Astrocyte (in vitro differentiated cells and primary cell): Measurements from ENCODE around the gene GET4. TPM values are rescaled to one million over a fixed set of nuclear protein-coding genes. Genes with fewer than 3 reads are reported as not detected.

Experiments used
- DNase-seq: peaks from one replicate; pipeline ENCODE4 v3.0.0-alpha.2; 2010; ENCODE audit warnings: low read depth
- FAIRE-seq: peaks from 2 replicates; lab custom pipeline; 2011; peaks lifted over from hg19 to GRCh38; lab: Jason Lieb, UNC
- H2AFZ ChIP-seq: 2 replicates; pipeline ENCODE4 v1.6.0; 2012; ENCODE audit warnings: low read depth, low read length, inconsistent platforms
- H3K27ac ChIP-seq: 2 replicates; pipeline ENCODE4 v1.5.1; 2011; ENCODE audit warnings: low read depth, low read length, inconsistent platforms
- H3K27me3 ChIP-seq: 2 replicates; pipeline ENCODE4 v1.6.0; 2011; ENCODE audit warnings: low read length, inconsistent platforms; ENCODE audit not compliant: insufficient read depth
- H3K36me3 ChIP-seq: 2 replicates; pipeline ENCODE4 v1.5.1; 2011; ENCODE audit warnings: low read length, inconsistent platforms; ENCODE audit not compliant: insufficient read depth
- H3K4me1 ChIP-seq: 2 replicates; pipeline ENCODE4 v1.5.1; 2011; ENCODE audit warnings: low read length, inconsistent platforms; ENCODE audit not compliant: insufficient read depth
- H3K4me2 ChIP-seq: 2 replicates; pipeline ENCODE4 v1.6.0; 2012; ENCODE audit warnings: low read length, inconsistent platforms
- H3K4me3 ChIP-seq: 2 replicates; pipeline ENCODE4 v1.5.1; 2011; ENCODE audit warnings: low read depth, mild to moderate bottlenecking, low read length, inconsistent platforms; ENCODE audit not compliant: insufficient read depth
- H3K79me2 ChIP-seq: 2 replicates; pipeline ENCODE4 v1.6.0; 2012; ENCODE audit warnings: mild to moderate bottlenecking, low read length, inconsistent platforms; ENCODE audit not compliant: insufficient read depth
- H3K9ac ChIP-seq: 2 replicates; pipeline ENCODE4 v1.6.0; 2012; ENCODE audit warnings: mild to moderate bottlenecking, low read length, inconsistent platforms
- H3K9me3 ChIP-seq: 2 replicates; pipeline ENCODE4 v1.5.1; 2012; ENCODE audit warnings: low read depth, mild to moderate bottlenecking, low read length, inconsistent platforms; ENCODE audit not compliant: insufficient read depth
- H4K20me1 ChIP-seq: 2 replicates; pipeline ENCODE4 v1.6.0; 2012; ENCODE audit warnings: low read length, inconsistent platforms; ENCODE audit not compliant: insufficient read depth
- H3K27ac Mint-ChIP-seq: one replicate; pipeline ENCODE4 v1.8.0; 2021; ENCODE audit warnings: mild to moderate bottlenecking, mixed read lengths; ENCODE audit not compliant: unreplicated experiment
- H3K27me3 Mint-ChIP-seq: one replicate; pipeline ENCODE4 v1.8.0; 2021; ENCODE audit warnings: low read depth, mixed read lengths; ENCODE audit not compliant: unreplicated experiment
- H3K36me3 Mint-ChIP-seq: one replicate; pipeline ENCODE4 v1.8.0; 2021; ENCODE audit warnings: low read depth, mixed read lengths; ENCODE audit not compliant: unreplicated experiment
- H3K4me1 Mint-ChIP-seq: one replicate; pipeline ENCODE4 v1.8.0; 2021; ENCODE audit warnings: low read depth, mixed read lengths; ENCODE audit not compliant: unreplicated experiment
- H3K4me3 Mint-ChIP-seq: one replicate; pipeline ENCODE4 v1.8.0; 2021; ENCODE audit warnings: mild to moderate bottlenecking, moderate library complexity, mixed read lengths; ENCODE audit not compliant: unreplicated experiment
- H3K9me3 Mint-ChIP-seq: one replicate; pipeline ENCODE4 v1.8.0; 2021; ENCODE audit warnings: mild to moderate bottlenecking, mixed read lengths; ENCODE audit not compliant: unreplicated experiment
- CTCF ChIP-seq: IDR thresholded peaks from 2 replicates; pipeline ENCODE4 v1.5.1; 2011; ENCODE audit warnings: low read depth, mild to moderate bottlenecking, inconsistent platforms, low read length, moderate library complexity; ENCODE audit not compliant: insufficient read depth
- EZH2 ChIP-seq: IDR thresholded peaks from 2 replicates; pipeline ENCODE4 v1.6.1; 2012; ENCODE audit warnings: mild to moderate bottlenecking, low read length, inconsistent platforms; ENCODE audit not compliant: insufficient read depth
- total RNA-seq: library from RNA; stranded (reverse); gene quantifications from 2 replicates; pipeline ENCODE4 v1.2.1, GENCODE V29; 2021

The GET4 gene
- total RNA-seq, 1 donor from 2014 or later = 43.0 TPM

- Histone ChIP-seq H3K4me2 (no peak overlapping the region), H3K9ac (no peak overlapping the region), H3K27ac (no peak overlapping the region), H2AFZ (no peak overlapping the region), H3K4me1 (peaks cover 28% of the 10 kb centered on the region), H4K20me1 (peaks cover 27% of the 10 kb centered on the region), H3K79me2 (peaks cover 89% of the 10 kb centered on the region), H3K9me3 (no peaks in the 10 kb centered on the region), H3K36me3 (no peaks in the 10 kb centered on the region), H3K27me3 (no peaks in the 10 kb centered on the region), H3K4me3 (no peak overlapping the region)
- H3K9me3 Mint-ChIP-seq = no peaks in the 10 kb centered on the region
- no peak for DNase-seq
- H3K27ac Mint-ChIP-seq = no peak overlapping the region
- H3K27me3 Mint-ChIP-seq = no peaks in the 10 kb centered on the region
- H3K4me3 Mint-ChIP-seq = no peak overlapping the region
- no peak for TF ChIP-seq CTCF
- FAIRE-seq = no peak
- H3K4me1 Mint-ChIP-seq = peaks cover 35% of the 10 kb centered on the region
- H3K36me3 Mint-ChIP-seq = no peaks in the 10 kb centered on the region
Observed at GRCh38 chr7:830069-830468, 46.3 kb upstream of the GET4 start.

GRCh38 chr7:831596-832166 is 44.7 kb upstream of the GET4 start:
- peak; percentile 93 for FAIRE-seq
- H3K9ac ChIP-seq = peak overlapping the region; percentile 86
- H3K27ac ChIP-seq = peak overlapping the region; percentile 98
- no peaks in the 10 kb centered on the region for H3K9me3 ChIP-seq
- Mint-ChIP-seq H3K27me3 (no peaks in the 10 kb centered on the region), H3K27ac (peak overlapping the region; percentile 98), H3K36me3 (peaks cover 7% of the 10 kb centered on the region), H3K9me3 (no peaks in the 10 kb centered on the region), H3K4me3 (peak overlapping the region; percentile 64), H3K4me1 (peaks cover 40% of the 10 kb centered on the region)
- H3K4me1 ChIP-seq = peaks cover 40% of the 10 kb centered on the region
- peak overlapping the region; percentile 80 for H3K4me2 ChIP-seq
- H3K4me3 ChIP-seq = peak overlapping the region; percentile 30
- H3K36me3 ChIP-seq = no peaks in the 10 kb centered on the region
- H2AFZ ChIP-seq = no peak overlapping the region
- peak; percentile 92 for DNase-seq
- H3K79me2 ChIP-seq = peaks cover 89% of the 10 kb centered on the region
- H3K27me3 ChIP-seq = no peaks in the 10 kb centered on the region
- TF ChIP-seq CTCF (no peak), EZH2 (no peak)
- H4K20me1 ChIP-seq = peaks cover 31% of the 10 kb centered on the region

- TF ChIP-seq CTCF (no peak), EZH2 (no peak)
- Histone ChIP-seq H3K4me2 (peak within 1 kb of the TSS; percentile 80), H3K79me2 (peaks cover 89% of the 10 kb centered on the region), H4K20me1 (peaks cover 37% of the 10 kb centered on the region), H3K9ac (peak within 1 kb of the TSS; percentile 86), H2AFZ (no peak within 1 kb of the TSS), H3K4me3 (peak within 1 kb of the TSS; percentile 30), H3K9me3 (no peaks in the 10 kb centered on the region), H3K27me3 (no peaks in the 10 kb centered on the region), H3K36me3 (no peaks in the 10 kb centered on the region), H3K4me1 (peaks cover 40% of the 10 kb centered on the region), H3K27ac (peak within 1 kb of the TSS; percentile 98)
- Mint-ChIP-seq H3K27me3 (no peaks in the 10 kb centered on the region), H3K4me3 (peak within 1 kb of the TSS; percentile 68), H3K9me3 (no peaks in the 10 kb centered on the region), H3K27ac (peak within 1 kb of the TSS; percentile 98), H3K36me3 (peaks cover 9% of the 10 kb centered on the region), H3K4me1 (peaks cover 40% of the 10 kb centered on the region)
- FAIRE-seq (peak; percentile 82), DNase-seq (peak; percentile 83)
Observed at GRCh38 chr7:832167-832967, 44.0 kb upstream of the GET4 start, which contains the start of gene SUN1. SUN1 (plus strand) TSS chr7:832476; CDS start chr7:832525, 49 bp downstream.
